Suppressor macrophage treated with lipopolysaccharide for 4 hours (primary cell): ENCODE data around the gene RARB.

Source experiments
- DNase-seq: peaks from one replicate; pipeline ENCODE4 v3.0.0-alpha.2; 2020

The RARB gene

DNA sequence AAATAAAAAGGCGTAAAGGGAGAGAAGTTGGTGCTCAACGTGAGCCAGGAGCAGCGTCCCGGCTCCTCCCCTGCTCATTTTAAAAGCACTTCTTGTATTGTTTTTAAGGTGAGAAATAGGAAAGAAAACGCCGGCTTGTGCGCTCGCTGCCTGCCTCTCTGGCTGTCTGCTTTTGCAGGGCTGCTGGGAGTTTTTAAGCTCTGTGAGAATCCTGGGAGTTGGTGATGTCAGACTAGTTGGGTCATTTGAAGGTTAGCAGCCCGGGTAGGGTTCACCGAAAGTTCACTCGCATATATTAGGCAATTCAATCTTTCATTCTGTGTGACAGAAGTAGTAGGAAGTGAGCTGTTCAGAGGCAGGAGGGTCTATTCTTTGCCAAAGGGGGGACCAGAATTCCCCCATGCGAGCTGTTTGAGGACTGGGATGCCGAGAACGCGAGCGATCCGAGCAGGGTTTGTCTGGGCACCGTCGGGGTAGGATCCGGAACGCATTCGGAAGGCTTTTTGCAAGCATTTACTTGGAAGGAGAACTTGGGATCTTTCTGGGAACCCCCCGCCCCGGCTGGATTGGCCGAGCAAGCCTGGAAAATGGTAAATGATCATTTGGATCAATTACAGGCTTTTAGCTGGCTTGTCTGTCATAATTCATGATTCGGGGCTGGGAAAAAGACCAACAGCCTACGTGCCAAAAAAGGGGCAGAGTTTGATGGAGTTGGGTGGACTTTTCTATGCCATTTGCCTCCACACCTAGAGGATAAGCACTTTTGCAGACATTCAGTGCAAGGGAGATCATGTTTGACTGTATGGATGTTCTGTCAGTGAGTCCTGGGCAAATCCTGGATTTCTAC, at the start of gene RARB:
RARB (plus strand) TSS at position 322 of the 847 bp plus-strand sequence; CDS start at position 791, 469 bp downstream.
- peak; percentile 32 for DNase-seq

DNA sequence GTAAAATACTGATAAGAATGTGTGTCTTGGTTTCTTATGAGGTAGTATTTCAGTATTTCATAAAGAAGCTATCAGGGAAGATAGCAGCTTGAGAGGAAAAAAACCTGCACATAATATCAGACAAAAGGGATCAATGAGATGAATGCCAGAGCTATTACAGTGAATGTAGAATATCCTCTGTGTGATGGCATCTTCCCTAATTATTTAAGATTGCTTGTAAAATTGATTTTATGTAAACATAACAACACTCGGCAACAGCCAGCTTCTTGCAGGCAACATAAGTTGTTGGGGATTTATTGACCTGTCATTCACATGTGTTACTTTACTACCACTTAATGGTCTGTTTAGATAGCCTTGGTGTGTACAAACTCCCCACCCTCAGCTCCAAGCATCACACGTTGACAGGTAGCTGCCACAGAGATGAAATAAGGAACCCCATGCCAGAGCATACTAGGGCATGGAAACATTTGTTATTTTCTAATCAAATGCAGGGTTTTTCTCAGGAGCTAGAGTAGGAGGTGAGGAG, 49.2 kb upstream of the RARB start:
- DNase-seq = no peak

DNA sequence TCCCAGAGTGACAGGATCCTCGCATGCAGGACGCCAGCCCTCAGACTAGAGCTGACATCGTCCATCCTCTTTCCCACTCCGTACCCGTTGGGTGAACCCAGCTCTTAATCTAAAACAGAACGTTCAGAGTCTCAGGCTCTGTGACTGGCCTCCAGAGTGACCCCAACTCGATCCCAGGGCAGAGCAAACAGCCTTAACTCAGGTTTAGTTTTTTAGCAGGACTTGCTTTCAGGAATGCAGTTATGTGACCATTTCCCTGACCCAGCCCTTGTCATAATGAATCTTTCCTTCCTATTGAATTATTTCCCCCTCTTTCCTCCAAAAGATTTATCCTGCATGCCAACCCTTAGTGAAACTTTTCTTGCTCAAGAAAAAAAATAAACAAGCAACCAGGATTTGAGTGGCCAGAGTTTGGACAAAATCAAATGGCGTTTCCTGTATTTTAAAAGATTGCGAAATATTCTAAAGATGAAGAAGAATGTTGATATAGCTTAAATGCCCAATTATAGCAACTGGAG, 47.8 kb upstream of the RARB start:
- DNase-seq = no peak

DNA sequence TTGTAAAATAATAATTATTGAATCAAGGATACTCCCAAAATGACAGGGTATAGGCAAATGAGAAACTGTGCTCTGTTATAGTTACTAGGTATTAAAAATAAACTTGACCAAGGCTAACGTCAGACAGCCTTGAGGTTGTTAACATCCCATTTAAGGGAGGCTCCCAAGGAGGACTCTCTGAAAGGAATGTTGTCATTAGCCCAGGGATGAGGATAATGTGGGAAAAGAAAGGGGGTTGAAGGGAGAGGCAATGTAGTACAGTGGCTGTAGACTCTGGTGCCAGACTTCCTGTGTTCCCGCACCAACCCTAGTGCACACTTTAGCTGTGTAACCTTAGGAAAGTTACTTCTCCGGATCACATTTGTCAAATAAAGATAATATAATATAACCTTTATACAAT, 47.0 kb upstream of the RARB start:
- DNase-seq = no peak

DNA sequence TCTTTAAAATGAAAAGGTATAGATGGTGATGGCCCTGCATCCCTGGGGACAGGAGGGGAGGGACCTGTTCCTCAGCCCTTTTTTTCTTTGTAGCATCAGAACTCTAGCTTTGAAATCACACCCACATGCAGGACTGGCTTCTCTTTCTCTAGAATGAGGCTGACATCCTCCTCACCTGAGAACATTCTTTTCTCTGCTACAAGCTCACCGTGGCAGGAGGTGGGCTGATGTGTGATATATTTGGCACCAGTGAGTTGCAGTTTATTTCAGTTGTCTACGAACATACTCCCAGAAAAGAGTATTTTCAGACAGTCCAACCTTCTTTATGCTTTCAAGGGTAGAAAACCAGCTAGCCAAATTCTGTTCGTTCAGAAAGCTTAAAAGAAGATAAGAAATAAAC, 43.6 kb upstream of the RARB start:
- no peak for DNase-seq

DNA sequence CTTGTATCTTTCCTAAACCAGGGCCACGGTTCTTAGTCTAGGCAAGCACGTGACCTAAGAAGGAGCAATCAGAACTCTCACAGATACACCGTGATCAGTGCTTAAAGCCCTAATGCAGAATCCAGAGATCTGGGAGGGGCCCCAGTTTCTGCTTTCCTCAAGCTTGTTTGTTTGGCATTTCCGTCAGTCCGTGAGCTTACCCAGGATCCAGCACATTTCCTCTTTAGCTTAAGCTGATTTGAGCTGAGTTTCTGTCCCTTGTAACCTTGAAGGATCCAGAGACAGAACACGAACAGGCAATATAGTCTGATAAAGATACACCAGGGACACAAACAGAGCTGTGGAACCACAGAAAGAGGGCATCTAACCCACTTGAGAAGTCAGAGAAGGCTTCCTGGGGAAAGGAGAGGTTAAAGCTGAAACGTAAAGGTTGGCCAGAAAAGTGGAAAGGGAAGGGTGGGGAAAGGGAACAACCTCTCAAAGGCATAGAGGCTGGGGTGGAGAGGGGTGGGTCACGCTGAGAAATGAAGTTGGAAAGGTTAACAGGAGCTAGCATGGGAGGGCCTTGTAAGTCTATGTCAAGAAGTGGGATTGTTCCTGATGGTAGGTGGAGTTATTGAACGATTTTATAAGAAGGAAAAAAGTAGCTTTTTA, 42.1 kb upstream of the RARB start:
- DNase-seq = no peak

DNA sequence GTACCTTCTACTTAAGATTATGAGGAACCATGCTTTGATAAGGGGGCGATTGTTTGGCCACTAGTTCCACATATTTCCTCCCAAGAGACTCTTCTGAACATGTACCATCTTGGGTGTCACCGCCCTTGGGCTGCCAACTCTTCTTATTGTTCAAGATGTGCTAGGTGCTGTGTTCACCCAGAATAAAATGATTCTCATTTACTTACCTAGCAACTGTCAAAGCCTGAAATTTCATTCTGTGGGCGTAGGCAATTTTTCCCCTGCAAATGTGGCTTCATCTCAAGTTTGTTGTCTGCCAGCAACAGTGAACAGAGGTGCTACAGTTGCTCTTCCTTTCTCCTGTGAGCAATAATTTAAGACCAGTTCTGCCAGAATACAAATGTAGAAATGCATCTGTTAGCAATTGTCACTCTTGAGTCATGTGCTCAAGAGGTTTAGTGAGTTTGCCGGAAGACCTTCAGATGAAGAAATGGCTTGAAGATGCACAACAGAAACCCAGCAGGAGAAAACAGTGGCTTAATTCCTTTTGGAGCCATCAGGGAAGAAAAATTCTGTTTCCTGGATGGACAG, 41.3 kb upstream of the RARB start:
- DNase-seq = no peak

DNA sequence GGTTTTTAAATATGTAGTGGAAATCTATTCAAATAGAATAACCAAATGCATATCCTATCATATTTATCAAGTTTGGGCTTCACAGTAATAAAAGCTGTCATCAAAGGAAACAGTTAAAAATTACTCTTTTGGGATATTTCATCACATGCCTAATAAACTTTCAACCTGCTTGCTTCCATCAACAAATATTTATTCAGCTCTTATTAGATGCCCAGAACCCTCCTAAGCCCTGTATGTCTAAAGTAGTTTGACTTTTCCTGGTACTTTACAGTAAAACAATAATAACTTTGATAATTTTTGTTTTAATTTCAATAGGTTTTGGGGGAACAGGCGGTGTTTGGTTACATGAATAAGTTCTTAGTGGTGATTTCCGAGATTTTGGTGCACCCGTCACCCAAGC, 37.5 kb upstream of the RARB start:
- no peak for DNase-seq

DNA sequence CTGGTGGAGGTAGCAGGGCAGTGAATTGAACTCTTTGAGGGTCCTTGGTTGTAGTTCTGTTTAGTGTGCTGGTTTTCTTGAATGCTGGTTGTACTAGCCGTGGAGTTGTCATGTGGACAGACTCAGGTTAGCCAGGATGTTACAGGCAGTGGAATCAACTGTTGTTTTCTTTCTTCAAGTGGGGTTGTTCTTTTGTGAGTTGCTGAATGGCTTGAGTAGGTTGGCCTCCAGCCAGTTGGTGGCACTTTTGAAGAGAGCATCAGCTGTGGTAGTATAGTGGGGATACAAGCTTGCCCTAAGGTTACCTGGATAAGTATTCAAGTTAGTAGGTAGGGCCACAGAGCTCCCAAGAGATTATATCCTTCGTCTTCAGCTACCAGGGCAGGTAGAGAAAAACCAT, 31.8 kb upstream of the RARB start:
- no peak for DNase-seq

DNA sequence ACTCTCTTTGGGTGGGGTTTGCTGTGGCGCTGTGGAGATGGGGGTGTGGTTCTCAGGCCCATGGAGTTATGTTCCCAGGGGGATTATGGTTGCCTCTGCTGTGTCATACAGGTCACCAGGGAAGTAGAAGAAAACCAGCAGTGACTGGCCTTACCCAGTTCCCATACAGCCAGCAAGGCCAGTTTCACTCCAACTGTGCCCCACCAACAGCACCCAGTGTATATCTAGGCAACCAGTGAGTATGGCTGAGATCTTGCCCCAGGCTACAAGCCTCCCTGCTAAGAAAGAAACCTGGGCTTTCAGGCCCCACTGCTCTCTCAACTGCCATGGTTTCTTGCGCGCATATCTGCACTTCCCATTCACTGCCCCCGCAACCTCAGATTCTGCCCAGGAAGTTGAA, 31.4 kb upstream of the RARB start:
- DNase-seq = no peak

DNA sequence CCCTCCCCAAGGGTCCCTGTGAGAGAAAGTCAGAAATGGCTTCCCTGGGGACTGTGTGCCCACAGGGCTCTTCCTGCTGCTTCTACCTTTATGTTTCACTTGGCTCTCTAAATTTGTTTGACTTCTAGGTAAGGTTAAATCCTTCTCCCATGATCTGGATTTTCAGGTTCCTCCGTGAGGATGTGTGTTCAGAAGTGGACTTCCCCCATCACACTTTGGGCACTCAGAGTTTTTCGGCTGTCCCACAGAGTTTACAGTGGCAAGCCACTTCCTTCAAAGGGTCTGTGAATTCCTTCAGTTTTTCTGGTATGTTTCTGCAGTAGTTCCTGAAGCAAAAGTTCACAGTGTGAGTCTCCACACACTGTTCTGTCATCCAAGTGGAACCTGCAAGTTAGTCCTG, 30.9 kb upstream of the RARB start:
- DNase-seq = no peak

DNA sequence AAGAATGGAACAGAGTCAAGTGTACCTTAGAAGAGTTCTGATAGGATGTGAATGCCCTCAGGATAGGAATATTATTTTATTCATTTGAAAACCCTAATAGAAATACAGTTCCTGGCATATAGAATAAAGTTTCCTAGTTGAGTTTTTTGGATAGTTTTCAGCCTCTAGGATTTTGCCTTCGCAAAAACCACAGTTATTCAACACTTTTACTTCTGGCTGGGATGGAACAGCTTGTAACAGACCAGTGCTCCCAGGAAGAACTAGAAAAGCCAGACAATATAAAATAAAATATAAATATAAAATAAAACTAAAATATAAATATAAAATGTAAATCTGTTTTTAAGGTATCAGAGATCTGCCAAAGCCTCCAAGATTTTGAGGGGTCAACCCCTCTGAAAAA, 27.5 kb upstream of the RARB start:
- no peak for DNase-seq

DNA sequence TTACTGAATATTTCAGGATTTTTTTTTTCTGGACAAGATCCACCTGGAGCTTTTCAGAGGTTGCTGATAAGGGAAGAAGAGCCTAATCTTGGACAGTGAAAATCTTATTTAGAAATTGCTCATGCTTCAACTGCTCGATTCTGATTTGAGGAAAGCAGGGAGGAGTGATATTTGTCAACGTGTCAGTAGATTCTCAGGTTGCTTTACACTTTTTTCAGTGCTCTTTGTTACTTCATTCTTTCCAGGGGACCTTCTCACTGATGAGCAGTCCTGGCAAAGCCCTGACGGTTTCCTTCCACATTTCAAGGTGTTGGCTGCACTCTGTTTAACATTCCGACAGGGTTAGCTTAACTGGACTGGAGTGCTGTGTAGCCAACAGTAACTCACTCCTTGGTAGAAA, 24.1 kb upstream of the RARB start:
- DNase-seq = no peak

DNA sequence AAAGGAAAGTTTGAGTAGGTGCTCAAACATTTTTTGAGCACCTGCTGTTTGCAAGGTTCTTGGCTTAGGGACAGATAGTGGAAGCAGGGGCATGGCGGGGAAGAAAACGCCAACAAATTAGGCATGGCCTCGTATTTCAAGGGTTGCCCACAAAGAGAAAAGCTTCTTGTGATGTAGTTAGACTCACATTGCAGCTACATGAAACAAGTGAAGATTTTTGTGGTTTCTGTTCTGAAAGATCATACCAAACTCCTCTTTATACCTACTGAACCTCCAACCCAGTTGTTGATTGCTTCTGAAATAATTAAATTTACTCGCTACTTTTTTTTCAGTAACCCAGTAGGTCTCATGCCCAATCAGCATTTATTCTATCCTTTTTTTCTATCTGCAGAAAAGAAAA, 23.5 kb upstream of the RARB start:
- DNase-seq = no peak

DNA sequence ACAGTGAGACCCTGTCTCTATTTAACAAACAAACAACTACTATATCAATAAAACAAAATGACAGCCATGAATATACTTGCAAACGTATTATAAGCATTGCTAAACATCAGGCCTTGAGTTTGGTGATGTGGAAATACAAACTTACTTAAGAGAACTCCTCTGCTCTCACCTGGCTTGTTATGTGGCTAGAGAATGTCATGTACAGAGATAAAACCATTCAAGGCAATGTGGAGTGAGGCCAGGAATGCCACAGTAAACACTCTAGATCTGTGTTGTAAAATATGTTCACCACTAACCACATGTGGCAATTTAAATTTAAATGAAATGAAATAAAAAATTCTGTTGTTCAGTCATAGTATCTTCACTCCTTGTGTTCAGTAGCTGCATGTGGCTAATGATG, 22.7 kb upstream of the RARB start:
- no peak for DNase-seq

DNA sequence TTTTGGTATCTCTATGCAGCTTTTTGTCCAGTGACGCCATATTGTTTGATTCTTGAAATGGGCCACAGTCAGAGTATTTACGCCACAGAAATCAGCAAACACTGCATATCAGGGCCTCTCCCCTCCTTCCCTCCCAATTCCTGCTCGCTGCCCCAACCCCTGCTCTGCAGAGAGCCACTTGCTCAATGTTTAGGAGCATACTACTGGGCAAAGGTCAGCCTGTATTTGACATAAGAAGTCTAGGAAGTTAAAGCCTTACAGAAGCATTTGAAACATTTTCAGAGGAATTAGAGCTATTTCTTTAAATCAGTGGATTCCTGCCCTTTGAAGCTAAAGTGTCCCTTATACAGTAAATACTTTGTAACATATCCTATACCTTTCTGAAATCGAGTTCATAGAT, 17.4 kb upstream of the RARB start:
- no peak for DNase-seq

DNA sequence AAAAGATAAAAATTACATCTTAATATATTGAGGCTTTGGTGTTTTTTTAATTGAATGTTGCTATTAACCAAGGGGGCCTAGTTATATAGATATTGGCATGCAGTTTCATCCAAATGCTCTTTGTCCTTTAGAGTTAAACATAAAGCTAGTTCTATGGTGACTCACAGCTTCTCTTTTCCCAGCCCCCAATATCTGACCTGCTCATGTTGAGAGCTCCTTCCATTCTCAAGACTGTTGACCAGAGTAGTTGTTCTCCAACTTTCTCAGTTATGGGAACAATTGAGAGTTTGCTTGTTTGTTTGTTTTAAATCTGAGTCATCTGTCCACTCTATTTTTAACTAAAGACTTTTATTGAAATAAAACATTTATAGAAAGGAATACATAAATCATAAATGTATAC, 15.8 kb upstream of the RARB start:
- DNase-seq = no peak

DNA sequence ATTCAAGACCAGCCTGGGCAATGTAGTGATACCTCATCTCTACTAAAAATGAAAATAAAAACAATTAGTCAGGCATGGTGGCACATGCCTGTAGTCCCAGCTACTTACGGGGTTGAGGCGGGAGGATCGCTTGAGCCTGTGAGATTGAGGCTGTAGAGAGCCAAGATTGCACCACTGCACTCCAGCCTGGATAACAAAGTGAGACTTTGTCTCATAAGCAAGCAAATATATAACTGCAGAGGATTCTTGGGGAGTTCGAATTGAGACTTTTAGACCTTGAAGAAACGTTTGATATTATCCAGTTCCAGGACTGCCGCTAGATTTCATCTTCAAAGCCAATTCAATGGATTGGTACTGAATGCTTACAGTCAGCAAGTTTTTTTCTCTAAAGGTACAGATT, 11.9 kb upstream of the RARB start:
- DNase-seq = no peak

DNA sequence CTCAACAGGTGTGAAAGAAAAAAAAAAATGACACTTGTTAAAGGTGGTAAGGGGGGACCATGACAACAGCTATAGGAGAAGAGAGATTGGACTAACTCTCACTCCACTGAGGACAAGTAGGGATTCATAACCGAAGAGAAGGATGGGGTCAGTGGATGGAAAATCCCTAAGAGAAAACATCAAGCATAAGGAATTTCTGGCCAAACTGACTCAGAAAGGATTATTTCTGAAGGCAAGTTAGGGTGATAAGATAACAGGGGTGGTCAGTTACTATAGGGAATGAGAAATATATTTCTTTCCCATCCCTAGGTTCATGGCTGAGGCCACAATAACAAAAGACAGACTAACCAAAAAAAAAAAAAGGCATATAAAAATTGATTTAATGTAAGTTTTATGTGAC, 9.5 kb upstream of the RARB start:
- no peak for DNase-seq

DNA sequence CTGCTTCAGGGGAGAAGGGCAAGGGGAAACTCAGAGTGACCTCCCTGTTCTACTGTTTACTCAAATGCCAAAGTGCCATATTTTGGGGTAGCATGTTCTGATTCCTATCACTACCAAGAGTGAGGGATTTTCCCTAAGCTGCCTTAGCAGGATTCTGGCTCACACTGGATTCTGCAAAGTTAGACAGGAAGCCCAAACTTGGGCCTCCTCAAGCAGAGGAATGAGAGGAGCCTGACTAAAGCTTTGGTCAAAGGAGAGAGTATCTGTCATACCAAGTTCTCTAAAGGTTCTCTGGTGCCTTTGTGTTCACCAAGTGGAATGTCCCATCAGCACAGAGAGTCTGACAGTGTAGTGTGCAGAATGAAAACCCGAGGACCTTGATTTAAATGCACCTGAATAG, 8.8 kb upstream of the RARB start:
- no peak for DNase-seq

DNA sequence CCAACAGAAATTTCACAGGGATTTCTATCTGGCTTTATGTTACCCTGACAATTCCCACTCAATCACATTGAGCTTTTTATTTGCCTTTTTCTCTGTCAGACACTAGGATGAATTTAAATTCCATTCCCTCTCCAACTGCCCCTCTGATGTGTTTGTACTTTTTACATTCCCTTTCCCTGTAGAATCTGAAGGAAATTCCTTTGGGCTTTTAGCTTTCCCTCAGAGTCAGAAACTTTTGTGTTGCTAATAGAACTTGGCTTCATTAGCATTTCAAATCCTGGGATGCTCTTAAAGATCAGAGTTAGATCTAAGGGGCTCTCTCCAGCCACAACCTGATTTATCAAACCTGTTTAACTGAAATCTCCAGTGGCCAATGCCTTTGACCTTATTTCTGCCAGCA, 7.9 kb upstream of the RARB start:
- no peak for DNase-seq

DNA sequence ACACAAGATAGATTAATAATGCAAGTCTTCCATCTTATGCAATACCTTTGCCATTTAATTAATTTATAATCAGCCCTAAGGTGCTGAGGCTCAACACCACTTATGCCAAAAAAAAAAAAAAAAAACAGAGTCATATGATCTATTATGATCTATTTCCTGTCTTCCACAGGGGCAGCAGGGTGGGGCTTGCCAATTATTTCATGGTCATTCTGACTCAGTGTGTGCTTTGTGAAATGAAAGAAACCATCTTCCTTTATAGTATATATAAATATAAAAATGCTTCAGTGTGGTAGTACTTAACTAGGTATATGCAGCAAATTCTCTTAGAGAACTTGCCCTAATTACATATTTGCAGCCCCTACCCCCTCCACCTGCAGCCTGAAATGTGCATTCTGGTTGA, 7.2 kb upstream of the RARB start:
- no peak for DNase-seq

DNA sequence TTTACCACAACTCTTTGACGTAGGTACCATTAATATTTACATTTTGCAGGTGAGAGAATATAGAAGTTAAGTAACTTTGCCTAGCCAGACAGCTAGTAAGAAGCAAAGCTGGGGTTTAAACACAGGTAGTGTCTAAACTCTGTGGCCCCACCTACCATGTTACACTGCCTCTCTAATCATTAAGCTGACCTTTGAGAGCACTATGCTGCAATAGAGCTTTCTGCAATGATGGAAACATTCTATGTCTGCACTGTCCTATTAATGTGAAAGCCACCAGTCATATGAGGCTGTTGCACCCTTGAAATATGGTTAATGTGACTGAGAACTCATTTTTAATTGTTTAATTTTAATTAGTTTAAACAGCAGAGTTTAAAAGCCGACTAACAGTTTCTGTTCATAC, 6.3 kb upstream of the RARB start:
- DNase-seq = no peak
